Caco-2 (cell line): ENCODE results near the gene C22orf39. TPM values are rescaled to one million over a fixed set of nuclear protein-coding genes. Genes with fewer than 3 reads are reported as not detected.

Experiments used
- BruUV-seq: library from RNA; stranded (reverse); fragments of 400-500 nt; replicated peaks from 2 replicates; lab custom pipeline; 2021; lab: Mats Ljungman, UMichigan
- CTCF ChIA-PET: fragments of 300-600 bp; sonication (Branson Sonifier 250); formaldehyde crosslinking; loops from one replicate; lab custom pipeline; 2022; ENCODE audit warnings: antibody characterized with exemption; lab: Charles Lee
- POLR2A ChIA-PET: fragments of 300-600 bp; sonication (Branson Sonifier 250); formaldehyde crosslinking; loops from one replicate; lab custom pipeline; 2022; ENCODE audit warnings: antibody characterized with exemption; lab: Charles Lee
- DNase-seq, 2 experiments: peaks; one replicate each; pipeline versions ENCODE4 v3.0.0 to v3.0.0-alpha.2; 2020 to 2022
- H3K27me3 ChIP-seq: replicated peaks from 2 replicates; pipeline ENCODE4 v1.6.0; 2011; ENCODE audit warnings: low read length; ENCODE audit not compliant: control insufficient read depth, insufficient read depth
- H3K36me3 ChIP-seq: 2 replicates; pipeline ENCODE4 v1.5.1; 2011; ENCODE audit warnings: low read length; ENCODE audit not compliant: control insufficient read depth, insufficient read depth
- H3K4me1 ChIP-seq: fragments of 250-450 bp; sonication (Bioruptor Pico); 2 replicates; pipeline ENCODE4 v1.5.1; 2020; ENCODE audit warnings: mild to moderate bottlenecking
- H3K4me3 ChIP-seq: 2 replicates; pipeline ENCODE4 v1.5.1; 2011; ENCODE audit warnings: low read depth, mild to moderate bottlenecking, control low read depth, low read length
- H3K9me3 ChIP-seq: fragments of 250-450 bp; sonication (Bioruptor Pico); 2 replicates; pipeline ENCODE4 v1.5.1; 2020; ENCODE audit warnings: mild to moderate bottlenecking, moderate library complexity
- H3K27ac Mint-ChIP-seq: one replicate; pipeline ENCODE4 v1.8.0; 2022; ENCODE audit warnings: mixed read lengths; ENCODE audit not compliant: unreplicated experiment
- H3K27me3 Mint-ChIP-seq: one replicate; pipeline ENCODE4 v1.8.0; 2022; ENCODE audit warnings: mixed read lengths; ENCODE audit not compliant: insufficient read depth, unreplicated experiment
- H3K36me3 Mint-ChIP-seq: one replicate; pipeline ENCODE4 v1.8.0; 2022; ENCODE audit warnings: mild to moderate bottlenecking, mixed read lengths; ENCODE audit not compliant: insufficient read depth, unreplicated experiment
- H3K4me1 Mint-ChIP-seq: one replicate; pipeline ENCODE4 v1.8.0; 2022; ENCODE audit warnings: low read depth, mixed read lengths; ENCODE audit not compliant: unreplicated experiment
- H3K4me3 Mint-ChIP-seq: one replicate; pipeline ENCODE4 v1.8.0; 2022; ENCODE audit warnings: mild to moderate bottlenecking, moderate library complexity, mixed read lengths; ENCODE audit not compliant: unreplicated experiment
- H3K9me3 Mint-ChIP-seq: one replicate; pipeline ENCODE4 v1.8.0; 2022; ENCODE audit warnings: mixed read lengths; ENCODE audit not compliant: unreplicated experiment
- intact Hi-C: fragments of 100-400 bp; cut with micrococcal nuclease; formaldehyde crosslinking; loops from one replicate; pipeline ENCODE4 v1.10.0; 2022; ENCODE audit not compliant: unreplicated experiment
- total RNA-seq: library from RNA; stranded (reverse); gene quantifications from 2 replicates; pipeline ENCODE4 v1.2.3, GENCODE V29; 2022
- TF ChIP-seq, protein P1 (sequence below), 2 experiments: fragments of 200-600 bp in 1 of 2; IDR thresholded peaks; 1 replicate in 1 of 2; 2 replicates in 1 of 2; pipeline versions ENCODE4 v1.5.1 to v1.8.0; 2011 to 2022; ENCODE audit warnings: antibody characterized with exemption in 1 of 2, control low read depth in 1 of 2, inconsistent platforms in 1 of 2, low read depth in 1 of 2, low read length in 1 of 2, mild to moderate bottlenecking in 1 of 2, moderate library complexity in 1 of 2; ENCODE audit not compliant: insufficient read depth in 1 of 2, severe bottlenecking in 1 of 2, unreplicated experiment in 1 of 2

C22orf39 gene
- total RNA-seq, 1 experiment from 2014 or later, result 36.1 TPM

DNA sequence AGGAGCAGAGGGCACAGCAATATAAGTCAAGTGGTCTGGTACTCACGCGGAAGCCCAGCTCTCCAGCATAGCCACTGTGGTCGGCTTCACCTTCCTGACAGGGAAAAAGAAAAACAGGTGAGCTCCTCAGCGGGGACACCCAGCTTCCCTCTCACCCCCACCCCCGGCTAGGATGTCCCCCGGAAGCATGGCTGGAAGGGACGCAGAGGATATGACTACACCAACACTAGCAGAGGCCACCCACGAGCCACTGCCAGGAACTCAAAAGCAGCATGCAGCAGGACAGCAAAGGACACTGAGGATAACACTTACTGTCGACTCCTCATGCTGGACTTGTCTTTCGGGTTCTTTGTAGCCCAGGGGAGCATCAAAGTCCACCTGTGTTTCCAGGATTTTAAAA is 9.0 kb upstream of the C22orf39 start:
- CTCF ChIA-PET, result no interaction called here
- no peaks in the 10 kb centered on the region; the same call in 1 of the 2 replicates for H3K36me3 ChIP-seq
- BruUV-seq, result no TSS peak
- no peaks in the 10 kb centered on the region for H3K4me1 ChIP-seq
- Mint-ChIP-seq H3K4me1 (no peaks in the 10 kb centered on the region), H3K4me3 (no peak overlapping the region), H3K36me3 (peaks cover 70% of the 10 kb centered on the region), H3K9me3 (no peaks in the 10 kb centered on the region), H3K27me3 (no peaks in the 10 kb centered on the region), H3K27ac (no peak overlapping the region)
- no peak for DNase-seq
- POLR2A ChIA-PET, result no interaction called here
- H3K27me3 ChIP-seq, result no peaks in the 10 kb centered on the region
- H3K9me3 ChIP-seq, result no peaks in the 10 kb centered on the region
- no peak overlapping the region for H3K4me3 ChIP-seq
- TF ChIP-seq, protein P1, sequence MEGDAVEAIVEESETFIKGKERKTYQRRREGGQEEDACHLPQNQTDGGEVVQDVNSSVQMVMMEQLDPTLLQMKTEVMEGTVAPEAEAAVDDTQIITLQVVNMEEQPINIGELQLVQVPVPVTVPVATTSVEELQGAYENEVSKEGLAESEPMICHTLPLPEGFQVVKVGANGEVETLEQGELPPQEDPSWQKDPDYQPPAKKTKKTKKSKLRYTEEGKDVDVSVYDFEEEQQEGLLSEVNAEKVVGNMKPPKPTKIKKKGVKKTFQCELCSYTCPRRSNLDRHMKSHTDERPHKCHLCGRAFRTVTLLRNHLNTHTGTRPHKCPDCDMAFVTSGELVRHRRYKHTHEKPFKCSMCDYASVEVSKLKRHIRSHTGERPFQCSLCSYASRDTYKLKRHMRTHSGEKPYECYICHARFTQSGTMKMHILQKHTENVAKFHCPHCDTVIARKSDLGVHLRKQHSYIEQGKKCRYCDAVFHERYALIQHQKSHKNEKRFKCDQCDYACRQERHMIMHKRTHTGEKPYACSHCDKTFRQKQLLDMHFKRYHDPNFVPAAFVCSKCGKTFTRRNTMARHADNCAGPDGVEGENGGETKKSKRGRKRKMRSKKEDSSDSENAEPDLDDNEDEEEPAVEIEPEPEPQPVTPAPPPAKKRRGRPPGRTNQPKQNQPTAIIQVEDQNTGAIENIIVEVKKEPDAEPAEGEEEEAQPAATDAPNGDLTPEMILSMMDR (IDR thresholded peaks at IDR 0.05; ENCODE audit: insufficient read depth in 1 of 2, low read depth in 1 of 2, low read length in 1 of 2, severe bottlenecking in 1 of 2, unreplicated experiment in 1 of 2), result no peak
- intact Hi-C loops, result no loop called here

DNA sequence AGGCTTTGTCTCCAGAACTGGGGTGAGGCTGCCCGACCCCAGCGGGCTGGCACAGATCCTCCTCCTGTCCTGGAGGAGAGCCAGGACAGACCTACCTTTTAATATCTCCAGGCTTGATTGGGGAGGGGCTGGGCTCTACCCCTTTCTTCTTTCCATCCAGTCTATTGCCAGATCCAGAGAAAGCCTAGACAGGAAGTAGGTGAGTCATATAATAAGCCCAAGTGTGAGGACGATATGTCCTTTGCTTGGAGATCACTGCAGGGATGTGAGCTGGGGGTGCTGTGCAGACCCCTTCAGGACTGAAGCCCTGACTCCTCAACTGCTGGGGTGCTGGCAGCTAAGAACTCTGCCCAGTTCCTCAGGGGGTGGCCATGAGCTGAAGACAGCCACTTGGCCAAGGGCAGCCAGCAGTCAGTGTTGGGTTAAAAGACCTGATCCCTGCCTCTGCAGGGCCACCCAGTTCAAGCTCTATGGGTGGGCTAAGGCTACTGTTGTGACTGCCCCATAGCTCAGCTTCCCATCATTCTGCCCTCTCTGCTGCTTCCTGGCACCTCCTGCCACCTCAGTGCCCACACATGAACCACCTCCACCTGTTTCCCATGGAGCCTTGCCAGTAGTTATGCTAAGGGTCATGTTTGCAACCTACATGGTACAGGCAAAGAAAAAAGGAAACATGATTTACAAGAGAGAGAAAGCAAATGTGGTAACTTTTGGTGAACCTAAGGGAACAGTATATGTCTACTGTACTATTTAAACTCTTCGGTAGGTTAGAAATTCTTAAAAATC is 8.3 kb upstream of the C22orf39 start:
- H3K27me3 ChIP-seq, result no peaks in the 10 kb centered on the region
- no peaks in the 10 kb centered on the region for H3K4me1 ChIP-seq
- no peaks in the 10 kb centered on the region; the same call in 1 of the 2 replicates for H3K36me3 ChIP-seq
- no peak overlapping the region for H3K4me3 Mint-ChIP-seq
- H3K4me1 Mint-ChIP-seq, result no peaks in the 10 kb centered on the region
- no peaks in the 10 kb centered on the region for H3K9me3 Mint-ChIP-seq
- DNase-seq, result no peak
- no TSS peak for BruUV-seq
- ChIA-PET CTCF (no interaction called here), POLR2A (no interaction called here)
- H3K27ac Mint-ChIP-seq, result no peak overlapping the region
- peaks cover 62% of the 10 kb centered on the region for H3K36me3 Mint-ChIP-seq
- H3K9me3 ChIP-seq, result no peaks in the 10 kb centered on the region
- H3K27me3 Mint-ChIP-seq, result no peaks in the 10 kb centered on the region
- H3K4me3 ChIP-seq, result no peak overlapping the region
- intact Hi-C loops, result no loop called here
- TF ChIP-seq, protein P1 (IDR thresholded peaks at IDR 0.05; ENCODE audit: insufficient read depth in 1 of 2, low read depth in 1 of 2, low read length in 1 of 2, severe bottlenecking in 1 of 2, unreplicated experiment in 1 of 2), result no peak

DNA sequence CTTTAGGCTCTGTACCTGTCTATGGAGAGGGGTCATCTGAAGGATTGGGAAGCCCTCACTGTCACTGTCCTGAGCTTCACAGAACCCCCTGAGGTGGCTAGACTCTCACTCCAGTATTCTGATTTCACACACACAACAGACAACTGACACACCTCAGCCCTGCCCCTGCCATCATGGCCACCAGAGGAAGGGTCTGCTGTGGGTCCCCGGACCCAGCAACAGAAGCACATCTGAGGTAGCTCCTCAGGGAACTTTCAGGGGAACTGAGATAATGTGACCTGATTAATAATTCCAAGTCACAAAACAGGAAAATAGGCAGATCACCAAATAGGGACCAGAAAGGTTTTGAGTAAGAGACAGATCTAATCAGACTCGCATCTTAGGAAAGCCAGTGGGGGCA is 7.5 kb upstream of the C22orf39 start:
- Mint-ChIP-seq H3K4me1 (no peaks in the 10 kb centered on the region), H3K4me3 (no peak overlapping the region), H3K36me3 (peaks cover 58% of the 10 kb centered on the region), H3K27ac (no peak overlapping the region), H3K27me3 (no peaks in the 10 kb centered on the region), H3K9me3 (no peaks in the 10 kb centered on the region)
- no TSS peak for BruUV-seq
- TF ChIP-seq, protein P1 (IDR thresholded peaks at IDR 0.05; ENCODE audit: insufficient read depth in 1 of 2, low read depth in 1 of 2, low read length in 1 of 2, severe bottlenecking in 1 of 2, unreplicated experiment in 1 of 2), result no peak
- POLR2A ChIA-PET, result no interaction called here
- DNase-seq, result no peak
- Histone ChIP-seq H3K27me3 (no peaks in the 10 kb centered on the region), H3K36me3 (no peaks in the 10 kb centered on the region; the same call in 1 of the 2 replicates), H3K4me1 (no peaks in the 10 kb centered on the region), H3K4me3 (no peak overlapping the region), H3K9me3 (no peaks in the 10 kb centered on the region)
- intact Hi-C loops, result no loop called here
- CTCF ChIA-PET, result no interaction called here
